HG02623 (cell line): ENCODE results near the gene CCDC180.
"Not testable (repeated sequence)": the region's sequence is repeated elsewhere in the genome, so short reads cannot be mapped to it uniquely, and the experiment has no call there.

Experiments
- ATAC-seq: cut with Tn5 transposase; IDR thresholded peaks from one replicate; pipeline ENCODE4 v1.9.1; 2021; ENCODE audit warnings: moderate library complexity; ENCODE audit not compliant: unreplicated experiment

The CCDC180 gene

GRCh38 chr9:97310896-97311295 is 3.4 kb downstream of the CCDC180 start:
- no peak for ATAC-seq

DNA sequence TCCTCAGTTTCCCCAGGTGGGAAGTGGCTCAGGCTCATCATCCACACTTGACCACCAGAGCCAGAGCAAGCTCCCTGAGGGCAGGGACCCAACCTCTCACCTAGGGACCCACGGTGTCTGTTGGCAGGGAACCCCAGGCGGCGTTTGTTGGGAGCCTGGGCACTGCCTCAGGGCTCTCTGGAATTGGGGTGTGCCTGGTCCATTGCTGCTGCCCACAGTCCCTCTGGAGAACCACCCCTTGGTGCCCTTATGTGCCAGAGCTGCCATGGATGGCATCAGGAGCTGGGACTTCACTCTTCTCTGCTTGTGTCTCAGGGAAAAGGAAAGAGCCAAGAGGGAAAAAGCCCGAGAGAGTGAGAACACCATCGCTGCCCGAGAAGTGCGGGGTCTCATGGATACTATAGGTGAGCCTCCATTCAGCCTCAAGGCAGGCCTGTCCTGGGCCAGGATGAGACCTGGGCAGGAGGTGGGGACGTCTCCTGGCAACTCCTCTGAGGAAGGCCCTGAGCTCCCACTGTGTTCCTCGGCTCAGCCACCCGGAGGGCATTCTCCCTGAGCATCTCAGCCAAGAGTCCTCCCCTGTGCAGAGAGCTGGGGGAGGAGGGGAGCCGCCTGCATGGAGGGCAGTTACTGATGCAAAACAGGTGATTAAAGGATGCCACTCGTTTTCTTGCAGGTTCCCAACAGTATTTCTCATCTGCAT is 4.5 kb downstream of the CCDC180 start:
- ATAC-seq = no peak

- ATAC-seq = no peak
Measured at GRCh38 chr9:97312556-97312955, 5.1 kb downstream of the CCDC180 start.

GRCh38 chr9:97313243-97313642 is 5.8 kb downstream of the CCDC180 start:
- no peak for ATAC-seq

GRCh38 chr9:97313746-97314145 is 6.3 kb downstream of the CCDC180 start:
- ATAC-seq = no peak

DNA sequence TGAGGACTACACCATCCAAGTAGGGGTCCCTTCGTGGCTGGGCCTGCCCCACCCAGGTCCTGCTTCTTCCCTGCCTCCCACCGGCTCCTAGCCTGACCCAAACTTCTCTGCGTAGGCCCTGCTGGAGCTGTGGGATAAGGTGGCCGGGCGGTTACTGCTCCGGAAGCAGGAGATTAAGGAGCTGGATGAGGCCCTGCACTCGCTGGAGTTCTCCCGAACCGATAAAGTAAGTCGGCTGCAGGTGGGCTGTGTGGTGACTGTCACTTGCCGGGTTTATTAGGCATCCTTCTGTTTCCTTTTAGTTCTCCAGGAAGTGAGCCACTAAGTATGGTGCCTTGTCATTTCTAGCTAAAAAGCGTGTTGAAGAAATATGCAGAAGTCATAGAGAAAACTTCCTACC is 7.0 kb downstream of the CCDC180 start:
- no peak for ATAC-seq

DNA sequence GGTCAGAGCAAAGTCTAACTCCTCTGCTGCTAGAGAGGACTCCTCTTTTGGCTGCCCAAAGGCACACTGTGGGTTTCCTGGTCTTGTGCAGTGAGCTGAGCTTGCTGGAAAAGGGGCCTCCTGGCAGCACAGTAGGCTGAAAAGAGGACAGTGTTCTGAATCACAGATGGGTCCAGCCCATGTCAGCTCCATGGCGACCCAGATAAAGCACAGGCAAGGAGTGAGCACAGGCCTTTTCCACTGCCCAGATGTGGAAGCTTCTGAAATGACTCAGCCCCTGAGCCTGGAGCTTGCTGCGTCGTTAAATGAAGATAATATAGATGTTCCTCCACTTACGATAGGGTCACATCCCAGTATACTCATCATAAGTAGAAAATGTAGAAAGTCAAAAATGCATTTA is 8.1 kb downstream of the CCDC180 start:
- no peak for ATAC-seq

GRCh38 chr9:97316904-97317303 is 9.4 kb downstream of the CCDC180 start:
- ATAC-seq = no peak

DNA sequence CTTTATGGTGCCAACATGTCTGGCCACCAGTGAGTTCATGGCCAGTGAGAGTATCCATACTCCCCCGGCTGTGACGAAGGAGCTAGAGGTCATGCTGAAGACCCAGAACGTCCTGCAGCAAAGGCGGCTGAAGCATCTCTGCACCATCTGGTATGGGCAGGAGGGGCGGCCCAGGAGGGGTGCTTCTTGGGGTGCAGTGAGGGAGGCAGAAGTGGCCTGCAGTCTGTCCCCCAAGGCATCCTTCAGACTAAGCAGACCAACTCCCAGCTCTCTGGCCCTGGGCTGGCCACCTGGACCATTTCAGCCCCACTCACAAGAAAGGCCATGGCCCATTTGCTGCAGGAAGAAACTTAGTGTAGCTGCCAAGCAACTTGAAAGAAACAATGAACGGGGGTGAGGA is 11.0 kb downstream of the CCDC180 start:
- no peak for ATAC-seq

DNA sequence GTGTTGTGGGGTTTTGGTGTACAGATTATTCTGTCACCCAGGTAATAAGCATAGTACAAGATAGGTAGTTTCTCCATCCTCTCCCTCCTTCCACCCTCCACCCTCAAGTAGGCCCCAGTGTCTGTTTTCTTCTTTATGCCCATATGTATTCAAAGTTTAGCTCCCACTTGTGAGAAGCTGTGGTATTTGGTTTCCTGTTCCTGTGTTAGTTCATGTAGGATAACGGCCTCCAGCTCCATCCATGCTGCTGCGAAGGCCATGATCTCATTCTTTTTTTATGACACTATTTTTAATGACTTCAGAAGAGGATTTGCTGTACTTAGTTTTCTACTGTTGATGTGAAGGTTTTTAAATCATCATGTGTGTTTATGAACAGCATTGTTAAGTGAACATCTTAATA is 11.9 kb downstream of the CCDC180 start:
- ATAC-seq = no peak

DNA sequence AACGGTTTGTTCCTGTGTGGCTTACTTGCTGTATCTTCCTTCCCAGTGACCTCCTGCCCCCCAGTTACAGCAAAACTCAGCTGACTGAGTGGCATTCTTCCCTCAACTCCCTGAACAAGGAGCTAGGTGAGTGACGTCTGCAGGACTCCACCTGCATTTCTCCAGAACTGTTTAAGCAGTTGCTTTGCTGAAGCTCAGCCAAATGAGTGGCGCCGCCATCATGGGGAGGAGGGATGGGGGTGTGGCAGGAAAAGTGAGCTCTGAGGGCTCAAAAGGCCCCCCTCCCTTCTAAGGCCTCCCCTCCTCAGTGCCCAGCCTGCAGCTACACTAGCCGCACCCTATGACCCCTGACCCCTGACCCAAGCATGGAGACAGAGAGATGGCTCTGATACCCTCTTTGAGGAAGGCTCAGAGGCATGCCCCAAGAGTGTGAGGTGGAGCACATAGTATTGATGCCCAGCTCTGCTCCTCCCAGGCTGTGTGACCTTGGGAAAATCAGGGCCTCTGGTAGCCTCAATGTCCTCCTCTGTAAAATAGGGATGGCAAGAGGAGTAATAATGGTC is 12.7 kb downstream of the CCDC180 start:
- ATAC-seq = no peak

DNA sequence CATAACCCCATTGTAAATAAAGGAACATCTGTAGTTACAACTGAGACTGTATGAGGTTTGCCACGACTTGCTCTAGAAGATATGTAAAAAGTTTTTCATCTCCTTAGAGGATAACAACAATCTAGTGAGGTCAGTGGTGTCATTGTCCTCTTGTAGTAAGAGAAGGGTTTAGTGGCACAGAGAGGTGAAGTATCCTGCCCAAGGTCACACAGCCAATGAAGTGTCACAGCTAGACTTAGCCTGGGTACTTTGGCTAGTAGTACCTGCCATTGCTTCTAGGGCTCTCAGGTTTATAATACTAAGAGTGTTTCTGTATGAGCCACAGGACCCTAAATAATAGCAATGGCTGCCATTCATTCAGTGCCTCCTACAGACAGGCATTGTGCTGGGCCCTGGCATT is 13.8 kb downstream of the CCDC180 start:
- ATAC-seq = no peak

- no peak for ATAC-seq
Measured at GRCh38 chr9:97321691-97322090, 14.2 kb downstream of the CCDC180 start.

- ATAC-seq = no peak
Measured at GRCh38 chr9:97322105-97322504, 14.6 kb downstream of the CCDC180 start.

GRCh38 chr9:97324954-97325353 is 17.5 kb downstream of the CCDC180 start:
- ATAC-seq = no peak

DNA sequence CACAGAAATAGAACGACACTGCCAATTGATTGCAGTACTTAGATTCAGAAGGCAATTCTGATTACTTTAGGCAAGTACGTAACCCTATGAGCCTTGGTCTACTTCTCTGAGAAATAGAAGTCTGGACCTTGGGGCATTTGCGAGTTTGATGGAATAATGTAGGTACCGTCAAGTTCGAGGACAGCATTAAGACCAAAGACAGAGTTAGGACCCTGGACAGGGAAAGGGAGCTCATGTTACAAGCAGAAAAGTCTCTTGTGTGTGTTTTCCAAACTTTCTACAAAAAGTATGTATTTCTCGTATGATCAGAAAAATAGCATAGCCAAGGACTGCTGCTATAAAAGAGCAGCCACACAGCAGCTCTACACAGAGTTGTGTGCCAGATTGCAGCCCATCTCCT is 20.1 kb downstream of the CCDC180 start:
- no peak for ATAC-seq

DNA sequence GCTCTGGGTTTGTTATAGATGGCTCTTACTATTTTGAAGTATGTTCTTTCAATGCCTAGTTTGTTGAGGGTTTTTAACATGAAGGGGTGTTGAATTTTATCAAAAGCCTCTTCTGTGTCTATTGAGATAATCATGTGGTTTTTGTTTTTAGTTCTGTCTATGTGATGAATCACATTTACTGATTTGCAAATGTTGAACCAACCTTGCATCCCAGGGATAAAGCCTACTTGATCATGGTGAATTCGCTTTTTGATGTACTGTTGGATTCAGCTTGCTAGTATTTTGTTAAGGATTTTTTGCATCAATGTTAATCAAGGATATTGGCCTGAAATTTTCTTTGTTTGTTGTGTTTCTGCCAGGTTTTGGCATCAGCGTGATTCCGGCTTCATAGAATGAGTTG is 25.5 kb downstream of the CCDC180 start:
- ATAC-seq = no peak

- not testable (repeated sequence) for ATAC-seq
Measured at GRCh38 chr9:97335622-97336021, 28.2 kb downstream of the CCDC180 start.

DNA sequence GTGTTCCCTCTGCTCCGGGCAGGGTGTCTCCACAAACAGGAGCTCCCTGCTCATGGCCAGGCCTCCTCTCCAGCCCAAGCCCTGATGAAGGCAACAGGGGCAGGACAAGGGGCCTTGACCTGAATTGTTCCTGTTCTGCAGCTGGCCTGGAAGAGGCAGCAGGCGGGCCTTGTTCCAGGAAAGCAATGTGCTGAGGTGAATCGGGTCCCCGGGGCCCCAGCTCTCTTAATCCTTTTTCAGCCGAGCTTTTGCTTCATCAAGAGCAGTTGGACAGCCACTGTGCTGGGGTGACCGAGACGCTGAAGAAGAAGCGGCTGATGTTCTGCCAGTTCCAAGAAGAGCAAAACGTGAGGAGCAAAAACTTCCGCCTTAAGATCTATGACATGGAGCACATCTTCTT is 41.4 kb downstream of the CCDC180 start:
- no peak for ATAC-seq

DNA sequence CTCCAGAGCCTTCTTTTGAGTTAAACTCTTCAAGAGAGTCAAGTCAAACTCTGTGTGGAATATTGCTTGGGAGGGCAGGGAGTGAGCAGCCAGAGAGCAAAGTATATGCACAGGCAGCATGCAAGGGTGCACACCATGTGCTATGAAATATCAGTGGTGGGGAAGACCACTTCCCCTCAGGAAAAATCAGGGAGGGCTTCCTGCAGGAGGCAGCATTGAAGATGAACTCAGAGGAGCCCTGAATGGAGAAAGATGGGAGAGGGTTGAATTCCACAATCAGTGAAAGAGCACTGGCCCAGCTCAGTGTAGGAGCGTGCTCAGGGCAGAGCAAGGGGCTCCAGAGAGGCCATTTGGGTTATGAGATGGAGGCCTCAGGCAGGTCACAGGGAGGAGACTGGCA is 41.9 kb downstream of the CCDC180 start:
- no peak for ATAC-seq

- ATAC-seq = no peak
Measured at GRCh38 chr9:97354637-97355036, 47.2 kb downstream of the CCDC180 start.

DNA sequence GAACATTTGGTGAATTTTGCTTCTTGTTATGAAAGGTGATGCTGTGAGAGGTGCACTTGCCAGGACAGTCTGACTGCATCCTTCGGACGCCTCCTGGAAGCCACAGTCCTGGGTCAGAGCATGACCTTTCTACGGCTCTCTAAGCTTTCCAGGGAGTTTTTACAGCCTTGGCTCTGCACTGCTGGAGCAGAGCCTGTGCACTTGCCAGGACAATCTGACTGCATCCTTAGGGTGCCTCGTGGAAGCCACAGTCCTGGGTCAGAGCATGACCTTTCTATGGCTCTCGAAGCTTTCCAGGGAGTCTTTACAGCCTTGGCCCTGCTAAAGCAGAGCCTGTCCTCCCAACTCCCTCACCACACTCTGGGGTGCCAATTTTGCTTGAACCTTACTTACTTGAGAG is 49.6 kb downstream of the CCDC180 start:
- no peak for ATAC-seq
